Measurements from ENCODE around the gene APBA1. TPM values are rescaled to one million over a fixed set of nuclear protein-coding genes. Genes with fewer than 3 reads are reported as not detected.

Gene APBA1
- total and polyA plus RNA-seq, 2 of the 4 experiments (the other 2 are of a cell fraction) = 3.8 to 5.1 TPM

DNA sequence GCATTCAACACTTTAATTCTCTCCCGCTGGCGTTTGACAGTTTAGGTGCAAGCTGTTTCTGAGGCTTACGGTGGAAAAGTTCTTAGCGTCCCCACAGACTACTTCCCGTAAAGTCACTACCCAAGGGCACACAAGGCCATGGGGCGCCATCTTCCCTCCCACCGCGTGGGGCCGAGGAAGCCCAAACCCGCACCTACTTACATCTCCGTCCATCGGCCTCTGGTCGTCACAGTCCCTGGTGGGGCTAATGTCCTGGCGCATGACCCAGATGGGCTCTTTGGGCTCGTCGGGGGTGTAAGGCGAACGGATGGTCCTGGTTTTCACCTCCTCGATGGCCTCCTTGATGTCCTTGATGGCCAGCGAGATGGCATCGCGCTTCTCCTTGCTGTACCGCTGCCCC is 156.4 kb downstream of the APBA1 start:
- Histone ChIP-seq H4K20me1 (ENCODE audit: insufficient read depth, low read length) (no peaks in the 10 kb centered on the region), H2BK20ac (ENCODE audit: low read depth, low read length) (no peak overlapping the region), H3K56ac (ENCODE audit: extremely low read depth, insufficient read depth, low read length) (no peak overlapping the region), H3K79me1 (ENCODE audit: low read depth in 1 of 2, low read length in 2 of 2) (no peaks in the 10 kb centered on the region), H3K9me3 (ENCODE audit: control insufficient read depth, insufficient read depth, low read length) (no peaks in the 10 kb centered on the region), H3K23ac (ENCODE audit: low read depth, low read length) (no peak overlapping the region), H3K27me3 (ENCODE audit: control insufficient read depth, insufficient read depth, low read length) (no peaks in the 10 kb centered on the region), H2BK15ac (ENCODE audit: low read depth, low read length) (no peak overlapping the region), H3K9me1 (ENCODE audit: insufficient read depth, low read length) (no peaks in the 10 kb centered on the region; the same call in 1 of the 2 replicates), H2AK9ac (replicated peaks; ENCODE audit: low read depth, low read length, poor library complexity) (no peak overlapping the region), H2BK120ac (ENCODE audit: low read depth, low read length) (no peak overlapping the region), H4K91ac (ENCODE audit: insufficient read depth, low read depth, low read length) (no peak overlapping the region), H3K9ac (ENCODE audit: low read depth, low read length) (no peak overlapping the region), H4K8ac (ENCODE audit: low read depth in 2 of 2, low read length in 2 of 2) (no peak overlapping the region), H3K27ac (ENCODE audit: insufficient read depth, low read length) (no peak overlapping the region), H2AK5ac (ENCODE audit: low read depth, low read length) (no peak overlapping the region), H3K4me1 (ENCODE audit: control insufficient read depth, insufficient read depth, low read length) (no peaks in the 10 kb centered on the region), H3K4ac (ENCODE audit: low read depth, low read length) (no peak overlapping the region), H2AFZ (replicated peaks; ENCODE audit: low read length, poor library complexity) (no peak overlapping the region), H3K4me3 (ENCODE audit: insufficient read depth, low read depth, low read length) (no peak overlapping the region), H3K18ac (ENCODE audit: low read depth, low read length) (no peak overlapping the region), H3K4me2 (ENCODE audit: low read depth, low read length) (no peak overlapping the region), H3K14ac (replicated peaks; ENCODE audit: low read depth, low read length) (no peak overlapping the region), H3K36me3 (ENCODE audit: control insufficient read depth, insufficient read depth, low read length) (peaks cover 6% of the 10 kb centered on the region), H4K5ac (ENCODE audit: low read depth, low read length) (no peak overlapping the region), H2BK5ac (ENCODE audit: low read depth, low read length, poor library complexity, severe bottlenecking) (no peak overlapping the region)
- DNase-seq = no peak
- POLR2A ChIA-PET (ENCODE audit: unreplicated experiment) = no interaction called here
- intact Hi-C loops (cut with micrococcal nuclease) = no loop called here
- CTCF ChIA-PET = interaction anchor here (0.7 kb wide), 1 partner anchor 116 kb away, joined by 4 read pairs; no protein-coding TSS in a partner anchor
- ATAC-seq (ENCODE audit: low read depth) = no peak
- in situ Hi-C loops (cut with MboI; ENCODE audit: low sequenced_read_pairs) = no loop called here
- no TSS peak for BruUV-seq (replicated peaks)
- WGBS, 2 experiments (ENCODE audit: extremely low coverage in 2 of 2, insufficient read length in 1 of 2) = 99% methylated on average over 15 of the region's 23 CpGs; no CpG with 5 or more reads in 1 of the 2 experiments
- TF ChIP-seq CHD1 (IDR thresholded peaks at IDR 0.05; ENCODE audit: low read depth, low read length) (no peak), RAD21 (IDR thresholded peaks at IDR 0.05; ENCODE audit: low read length) (no peak), FOS (IDR thresholded peaks at IDR 0.05; ENCODE audit: low read depth, low read length) (no peak), NFE2L2 (IDR thresholded peaks at IDR 0.05; ENCODE audit: low read depth, low read length) (no peak), MAZ (IDR thresholded peaks at IDR 0.05; ENCODE audit: borderline replicate concordance, low read depth, low read length) (no peak), CTCF (conservative IDR thresholded peaks at IDR 0.05; ENCODE audit: low read depth, low read length) (no peak), RCOR1 (IDR thresholded peaks at IDR 0.05; ENCODE audit: insufficient replicate concordance, low read length) (no peak), ELK1 (IDR thresholded peaks at IDR 0.05; ENCODE audit: borderline replicate concordance, low read depth, low read length) (no peak), RFX5 (IDR thresholded peaks at IDR 0.05; ENCODE audit: low read depth, low read length) (no peak), CEBPB (IDR thresholded peaks at IDR 0.05; ENCODE audit: low read depth, low read length) (no peak), SMC3 (IDR thresholded peaks at IDR 0.05; ENCODE audit: low read depth, low read length) (no peak)
- dilution Hi-C loops (cut with HindIII; ENCODE audit: low sequenced_read_pairs, unreplicated experiment) = no loop called here

All from IMR-90 (cell line).